Fibroblast of lung (primary cell): ENCODE measurements around the gene DMGDH.

Experiments
- CTCF ChIP-seq, 2 donors: IDR thresholded peaks in 1 of 2; conservative IDR thresholded peaks in 1 of 2; 1 replicate in 1 of 2; 2 replicates in 1 of 2; pipeline ENCODE4 v1.5.1; 2011 to 2012; ENCODE audit warnings: low read length in 2 of 2, control low read depth in 1 of 2, inconsistent platforms in 1 of 2, low read depth in 1 of 2, mild to moderate bottlenecking in 1 of 2
- EZH2 ChIP-seq: IDR thresholded peaks from 2 replicates; pipeline ENCODE4 v1.5.1; 2012; ENCODE audit warnings: low read length, control low read depth, mild to moderate bottlenecking; ENCODE audit errors: missing control alignments

DNA sequence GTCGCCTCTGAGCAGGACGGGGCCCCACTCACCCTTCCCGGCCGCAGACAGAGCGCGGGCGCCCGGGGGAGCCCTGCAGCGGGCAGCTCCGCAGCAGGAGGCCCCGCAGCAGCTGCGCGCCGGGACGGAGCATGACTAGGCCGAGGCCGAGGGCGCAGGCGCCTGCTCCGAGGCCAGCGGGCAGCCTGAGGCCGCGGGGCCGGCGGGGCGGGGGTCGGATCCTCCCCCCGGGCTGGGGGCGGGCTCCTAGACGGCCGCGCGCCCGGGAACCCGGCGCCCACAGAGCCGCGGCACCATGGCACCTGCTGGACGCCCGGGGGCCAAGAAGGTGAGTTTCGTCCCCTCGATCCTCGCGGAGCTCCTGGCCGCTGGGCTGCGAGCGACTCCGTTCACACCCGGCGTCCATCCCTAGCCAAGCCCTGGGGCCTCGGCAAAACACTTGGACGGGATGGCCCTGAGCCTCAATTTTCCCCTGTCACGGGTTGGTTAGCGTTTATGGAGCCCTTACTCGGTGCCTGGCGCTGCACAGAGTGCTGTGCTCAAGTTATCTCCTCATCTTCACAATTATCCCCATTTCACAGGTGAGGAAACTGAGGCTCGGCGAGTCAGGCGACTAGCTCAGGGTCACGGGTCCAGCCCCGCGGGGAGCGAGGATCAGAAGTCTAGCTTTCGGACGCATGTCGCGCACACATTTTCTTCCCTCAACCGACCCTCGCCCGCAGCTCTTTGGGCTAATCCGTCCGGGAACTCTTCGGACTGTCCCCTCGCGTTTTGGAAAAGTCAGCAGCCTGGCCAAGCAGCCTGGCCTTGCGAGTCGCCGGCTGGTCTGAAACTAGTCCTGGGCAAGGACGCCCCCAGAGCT lies at the start of gene DMGDH, which contains the start of gene BHMT2:
- TF ChIP-seq CTCF (conservative IDR thresholded peaks at IDR 0.05 in 1 of 2, IDR thresholded peaks at IDR 0.05 in 1 of 2; ENCODE audit: low read depth in 1 of 2, low read length in 2 of 2): no peak
- TF ChIP-seq EZH2: no peak
